ENCODE results near the gene OR5F1. TPM values are rescaled to one million over a fixed set of nuclear protein-coding genes. Genes with fewer than 3 reads are reported as not detected.

OR5F1 gene
- total and polyA plus RNA-seq, 11 donors, result not detected

DNA sequence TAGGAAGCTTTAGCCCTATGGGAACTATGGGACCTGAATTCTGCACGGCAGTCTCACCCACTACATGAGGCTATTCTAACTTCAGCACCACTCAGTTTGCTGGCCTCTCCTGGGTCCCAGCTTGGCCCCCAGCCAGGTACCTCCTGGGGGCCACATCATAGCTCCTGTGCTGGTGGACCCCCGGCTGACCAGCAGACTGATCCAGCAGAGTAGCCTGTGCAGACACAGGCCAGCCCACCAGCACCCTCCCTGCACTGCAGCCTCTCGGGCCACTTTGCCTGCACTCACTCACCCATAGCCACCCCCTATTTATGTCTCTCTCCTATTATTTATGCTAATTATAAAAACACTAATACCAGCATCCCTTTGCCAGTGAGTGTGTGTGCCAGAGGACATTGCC is 23.5 kb downstream of the OR5F1 start:
- WGBS, 4 donors, result 86 to 91% (median 87%) methylated on average over 2 to 3 of the region's 3 CpGs
- intact Hi-C loops (cut with DNase I), result no loop called here
- no peak for TF ChIP-seq POLR2A (IDR thresholded peaks at IDR 0.05)
- TF ChIP-seq, protein P1, sequence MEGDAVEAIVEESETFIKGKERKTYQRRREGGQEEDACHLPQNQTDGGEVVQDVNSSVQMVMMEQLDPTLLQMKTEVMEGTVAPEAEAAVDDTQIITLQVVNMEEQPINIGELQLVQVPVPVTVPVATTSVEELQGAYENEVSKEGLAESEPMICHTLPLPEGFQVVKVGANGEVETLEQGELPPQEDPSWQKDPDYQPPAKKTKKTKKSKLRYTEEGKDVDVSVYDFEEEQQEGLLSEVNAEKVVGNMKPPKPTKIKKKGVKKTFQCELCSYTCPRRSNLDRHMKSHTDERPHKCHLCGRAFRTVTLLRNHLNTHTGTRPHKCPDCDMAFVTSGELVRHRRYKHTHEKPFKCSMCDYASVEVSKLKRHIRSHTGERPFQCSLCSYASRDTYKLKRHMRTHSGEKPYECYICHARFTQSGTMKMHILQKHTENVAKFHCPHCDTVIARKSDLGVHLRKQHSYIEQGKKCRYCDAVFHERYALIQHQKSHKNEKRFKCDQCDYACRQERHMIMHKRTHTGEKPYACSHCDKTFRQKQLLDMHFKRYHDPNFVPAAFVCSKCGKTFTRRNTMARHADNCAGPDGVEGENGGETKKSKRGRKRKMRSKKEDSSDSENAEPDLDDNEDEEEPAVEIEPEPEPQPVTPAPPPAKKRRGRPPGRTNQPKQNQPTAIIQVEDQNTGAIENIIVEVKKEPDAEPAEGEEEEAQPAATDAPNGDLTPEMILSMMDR (IDR thresholded peaks at IDR 0.05), result no peak
- H3K27me3 ChIP-seq, result no peaks in the 10 kb centered on the region
- no peaks in the 10 kb centered on the region for H3K36me3 ChIP-seq
- DNase-seq (no peak), ATAC-seq (no peak)
- no peak overlapping the region for H3K4me3 ChIP-seq
- H3K9me3 ChIP-seq, result no peaks in the 10 kb centered on the region
- H3K27ac ChIP-seq, result no peak overlapping the region
- no peaks in the 10 kb centered on the region for H3K4me1 ChIP-seq

DNA sequence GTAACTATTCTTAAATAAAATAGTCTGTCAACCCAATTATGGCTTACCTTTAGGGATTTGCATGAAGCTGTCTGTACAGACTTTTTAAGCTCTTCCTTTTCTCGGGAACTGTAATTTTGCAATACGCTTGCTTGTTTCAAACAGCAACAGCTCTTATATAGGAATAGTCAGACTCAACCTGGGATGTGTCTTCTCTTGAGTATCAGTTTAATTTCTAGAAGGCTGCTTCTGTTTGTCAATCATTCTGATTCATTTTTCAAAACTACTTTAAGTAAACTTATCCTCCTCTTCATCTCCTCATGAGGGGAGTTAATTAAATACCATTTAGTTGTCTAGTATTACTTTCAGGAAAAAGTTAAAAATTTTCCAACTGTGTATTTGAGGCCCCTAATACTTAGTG is 24.6 kb downstream of the OR5F1 start, which contains the start of gene OR10AG1:
OR10AG1 (minus strand) TSS at position 101 of the 400 bp plus-strand sequence; CDS start at position 63, 38 bp downstream.
- Histone ChIP-seq H3K9me3 (no peaks in the 10 kb centered on the region), H3K4me3 (no peak within 1 kb of the TSS), H3K27me3 (no peaks in the 10 kb centered on the region), H3K4me1 (no peaks in the 10 kb centered on the region), H3K36me3 (no peaks in the 10 kb centered on the region), H3K27ac (no peak within 1 kb of the TSS)
- intact Hi-C loops (cut with DNase I), result no loop called here
- DNase-seq (no peak), ATAC-seq (no peak)
- TF ChIP-seq, protein P1 (IDR thresholded peaks at IDR 0.05), result no peak
- TF ChIP-seq POLR2A (IDR thresholded peaks at IDR 0.05), result no peak
- 80 to 89% (median 83%) methylated on average over 2 of the region's 2 CpGs for WGBS, 4 donors

DNA sequence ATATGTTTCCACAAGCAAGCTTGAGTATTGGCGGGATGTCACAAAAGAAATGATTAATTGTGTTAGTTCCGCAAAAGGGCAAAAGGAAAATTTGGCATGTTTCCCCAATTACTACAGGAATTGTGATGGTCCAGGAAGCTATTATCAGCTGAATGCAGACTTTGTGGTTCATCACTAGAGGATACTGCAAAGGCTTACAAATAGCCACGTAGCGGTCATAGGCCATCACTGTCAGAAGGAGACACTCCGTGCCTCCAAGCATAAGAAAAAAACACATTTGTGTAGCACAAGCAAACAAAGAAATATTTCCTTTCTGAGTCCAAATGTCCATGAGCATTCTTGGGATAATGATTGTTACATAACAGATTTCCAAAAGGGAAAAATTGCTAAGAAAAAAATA is 26.5 kb downstream of the OR5F1 start:
- 70 to 77% (median 76%) methylated on average over 5 of the region's 5 CpGs for WGBS, 4 donors
- Histone ChIP-seq H3K4me1 (no peaks in the 10 kb centered on the region), H3K4me3 (no peak overlapping the region), H3K27ac (no peak overlapping the region), H3K9me3 (no peaks in the 10 kb centered on the region), H3K27me3 (no peaks in the 10 kb centered on the region), H3K36me3 (no peaks in the 10 kb centered on the region)
- ATAC-seq, result no peak
- DNase-seq, result no peak
- intact Hi-C loops (cut with DNase I), result no loop called here
- TF ChIP-seq, protein P1 (IDR thresholded peaks at IDR 0.05), result no peak
- no peak for TF ChIP-seq POLR2A (IDR thresholded peaks at IDR 0.05)

DNA sequence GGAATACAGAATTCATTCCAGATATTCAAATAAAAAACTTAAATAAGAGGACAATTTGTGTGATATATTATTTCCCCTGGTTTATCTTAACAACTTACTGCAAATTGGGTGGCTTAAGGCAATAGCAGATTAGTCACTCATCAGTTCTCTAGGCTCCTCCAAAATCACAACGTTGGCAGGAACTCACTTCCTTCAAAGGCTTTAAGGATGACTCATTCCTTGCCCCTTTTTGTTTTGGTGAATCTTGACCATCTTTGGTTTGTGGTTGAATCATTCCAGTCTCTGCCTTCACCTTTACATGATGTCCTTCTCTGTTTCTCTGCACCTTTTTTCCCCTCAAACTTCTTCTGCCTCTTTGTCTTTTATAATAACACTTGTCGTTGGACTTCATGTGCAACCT is 28.0 kb downstream of the OR5F1 start:
- WGBS, 4 donors, result 59 to 73% (median 60%) methylated on average over 2 of the region's 2 CpGs
- ATAC-seq, result no peak
- TF ChIP-seq, protein P1 (IDR thresholded peaks at IDR 0.05), result no peak
- no peak for TF ChIP-seq POLR2A (IDR thresholded peaks at IDR 0.05)
- intact Hi-C loops (cut with DNase I), result no loop called here
- no peaks in the 10 kb centered on the region for H3K27me3 ChIP-seq
- H3K4me1 ChIP-seq, result no peaks in the 10 kb centered on the region
- H3K4me3 ChIP-seq, result no peak overlapping the region
- H3K9me3 ChIP-seq, result no peaks in the 10 kb centered on the region
- no peak for DNase-seq
- H3K27ac ChIP-seq, result no peak overlapping the region
- H3K36me3 ChIP-seq, result no peaks in the 10 kb centered on the region
